A673 (cell line): Measurements from ENCODE around the gene MED31. TPM values are rescaled to one million over a fixed set of nuclear protein-coding genes. Genes with fewer than 3 reads are reported as not detected.

Experiments used
- BruUV-seq: library from RNA; stranded (reverse); fragments of 400-500 nt; replicated peaks from 2 replicates; lab custom pipeline; 2021; lab: Mats Ljungman, UMichigan
- CTCF ChIA-PET: fragments of 300-600 bp; sonication (Branson Sonifier 250); formaldehyde crosslinking; loops from one replicate; lab custom pipeline; 2022; ENCODE audit warnings: antibody characterized with exemption; lab: Charles Lee
- POLR2A ChIA-PET: fragments of 300-600 bp; sonication (Branson Sonifier 250); formaldehyde crosslinking; loops from one replicate; lab custom pipeline; 2022; ENCODE audit warnings: antibody characterized with exemption; ENCODE audit not compliant: low non-redundant PET; lab: Charles Lee
- DNase-seq: peaks from one replicate; pipeline ENCODE4 v3.0.0-alpha.2; 2015; ENCODE audit warnings: low spot score
- H3K27ac ChIP-seq: fragments of 200-600 bp; sonication (generic); 2 replicates; pipeline ENCODE4 v1.5.1; 2016; ENCODE audit warnings: mixed run types, low read depth, mild to moderate bottlenecking, mixed read lengths, antibody characterized with exemption, low read length; ENCODE audit not compliant: poor library complexity, severe bottlenecking
- H3K27me3 ChIP-seq: fragments of 200-600 bp; sonication (generic); replicated peaks from 2 replicates; pipeline ENCODE4 v1.6.1; 2017; ENCODE audit warnings: mixed run types, low read depth, mild to moderate bottlenecking, mixed read lengths, antibody characterized with exemption, low read length; ENCODE audit not compliant: insufficient read depth, poor library complexity
- H3K36me3 ChIP-seq: fragments of 200-600 bp; sonication (generic); 2 replicates; pipeline ENCODE4 v1.6.1; 2016; ENCODE audit warnings: mixed run types, mild to moderate bottlenecking, mixed read lengths, antibody characterized with exemption, low read length; ENCODE audit not compliant: insufficient read depth, poor library complexity, severe bottlenecking
- H3K4me1 ChIP-seq: fragments of 200-600 bp; sonication (generic); 2 replicates; pipeline ENCODE4 v1.6.1; 2017; ENCODE audit warnings: mixed run types, mild to moderate bottlenecking, mixed read lengths, antibody characterized with exemption, low read length; ENCODE audit not compliant: insufficient read depth, poor library complexity, severe bottlenecking
- H3K4me3 ChIP-seq: fragments of 200-600 bp; sonication (generic); 2 replicates; pipeline ENCODE4 v1.5.1; 2016; ENCODE audit warnings: low read depth, mixed run types, mild to moderate bottlenecking, mixed read lengths, low read length; ENCODE audit not compliant: poor library complexity, severe bottlenecking
- H3K9me3 ChIP-seq: fragments of 200-600 bp; sonication (generic); 2 replicates; pipeline ENCODE4 v1.6.1; 2016; ENCODE audit warnings: mixed run types, low read depth, mild to moderate bottlenecking, mixed read lengths, antibody characterized with exemption, low read length; ENCODE audit not compliant: poor library complexity, severe bottlenecking
- CTCF ChIP-seq: fragments of 300-800, 200-600 bp; sonication (generic); conservative IDR thresholded peaks from 2 replicates; pipeline ENCODE4 v1.5.1; 2017; ENCODE audit warnings: low read depth, mild to moderate bottlenecking, antibody characterized with exemption, low read length, moderate library complexity, mixed read lengths
- EZH2 ChIP-seq: fragments of 200-600 bp; sonication (generic); IDR thresholded peaks from 2 replicates; pipeline ENCODE4 v1.6.1; 2017; ENCODE audit warnings: borderline replicate concordance, low read depth, mild to moderate bottlenecking, mixed read lengths, antibody characterized with exemption, low read length; ENCODE audit not compliant: poor library complexity, severe bottlenecking
- intact Hi-C: fragments of 100-400 bp; cut with micrococcal nuclease; formaldehyde crosslinking; loops from one replicate; pipeline ENCODE4 v1.10.0; 2022; ENCODE audit not compliant: unreplicated experiment
- total RNA-seq: library from RNA; stranded (reverse); gene quantifications from 2 replicates; pipeline ENCODE4 v1.2.3, GENCODE V29; 2021

Gene MED31
- total RNA-seq, 1 experiment from 2014 or later, result 27.9 TPM

- no peak for TF ChIP-seq EZH2
- TF ChIP-seq CTCF, result no peak
- Histone ChIP-seq H3K27me3 (peaks cover 12% of the 10 kb centered on the region), H3K9me3 (no peaks in the 10 kb centered on the region), H3K27ac (no peak overlapping the region), H3K36me3 (no peaks in the 10 kb centered on the region), H3K4me3 (no peak overlapping the region), H3K4me1 (no peaks in the 10 kb centered on the region)
- ChIA-PET CTCF (no interaction called here), POLR2A (no interaction called here)
- intact Hi-C loops, result no loop called here
- no peak for DNase-seq
- BruUV-seq, result no TSS peak
Observed at GRCh38 chr17:6684881-6685767, 33.7 kb upstream of the MED31 start.

GRCh38 chr17:6684460-6684783 lies 33.0 kb upstream of the MED31 start:
- Histone ChIP-seq H3K4me1 (no peaks in the 10 kb centered on the region), H3K27ac (no peak overlapping the region), H3K27me3 (peaks cover 13% of the 10 kb centered on the region), H3K4me3 (no peak overlapping the region), H3K9me3 (no peaks in the 10 kb centered on the region), H3K36me3 (no peaks in the 10 kb centered on the region)
- no peak for DNase-seq
- CTCF ChIA-PET, result no interaction called here
- TF ChIP-seq CTCF (no peak), EZH2 (no peak)
- POLR2A ChIA-PET, result no interaction called here
- no TSS peak for BruUV-seq
- intact Hi-C loops, result no loop called here

- no peak for DNase-seq
- Histone ChIP-seq H3K36me3 (no peaks in the 10 kb centered on the region), H3K9me3 (no peaks in the 10 kb centered on the region), H3K4me1 (no peaks in the 10 kb centered on the region), H3K27me3 (peaks cover 15% of the 10 kb centered on the region), H3K4me3 (no peak overlapping the region), H3K27ac (no peak overlapping the region)
- TF ChIP-seq CTCF (no peak), EZH2 (no peak)
- intact Hi-C loops, result no loop called here
- CTCF ChIA-PET, result interaction anchor here (0.6 kb wide), 1 partner anchor 43 kb away, joined by 3 read pairs; the partner anchor contains the start of genes KIAA0753 and TXNDC17
- POLR2A ChIA-PET, result no interaction called here
- no TSS peak for BruUV-seq
Observed at GRCh38 chr17:6683730-6684459, 32.5 kb upstream of the MED31 start.
